Measurements from ENCODE around the gene IGSF3.

The IGSF3 gene

GRCh38 chr1:116544588-116545358, 122.8 kb downstream of the IGSF3 start:
- TF ChIP-seq CTCF (IDR thresholded peaks at IDR 0.05; ENCODE audit: extremely low read depth, missing control alignments): no peak
- peak; percentile 49 for DNase-seq (ENCODE audit: low spot score)

GRCh38 chr1:116540088-116540487, 127.4 kb downstream of the IGSF3 start:
- peak; percentile 77 for DNase-seq (ENCODE audit: low spot score)
- TF ChIP-seq CTCF (IDR thresholded peaks at IDR 0.05; ENCODE audit: extremely low read depth, missing control alignments): no peak

- peak; percentile 57 for DNase-seq (ENCODE audit: low spot score)
- TF ChIP-seq CTCF (IDR thresholded peaks at IDR 0.05; ENCODE audit: extremely low read depth, missing control alignments): no peak
Measured at GRCh38 chr1:116538544-116538943, 129.0 kb downstream of the IGSF3 start.

- no peak for TF ChIP-seq CTCF (IDR thresholded peaks at IDR 0.05; ENCODE audit: extremely low read depth, missing control alignments)
- DNase-seq (ENCODE audit: low spot score): no peak
Measured at GRCh38 chr1:116537898-116538297, 129.6 kb downstream of the IGSF3 start.

GRCh38 chr1:116537040-116537831, 130.3 kb downstream of the IGSF3 start:
- DNase-seq (ENCODE audit: low spot score): no peak
- TF ChIP-seq CTCF (IDR thresholded peaks at IDR 0.05; ENCODE audit: extremely low read depth, missing control alignments): no peak

- DNase-seq (ENCODE audit: low spot score): no peak
Measured at GRCh38 chr1:116534014-116534739, 133.4 kb downstream of the IGSF3 start.

More at GRCh38 chr1:116534014-116534739, 133.4 kb downstream of the IGSF3 start:
- TF ChIP-seq CTCF (IDR thresholded peaks at IDR 0.05; ENCODE audit: extremely low read depth, missing control alignments): no peak

All from GM20000 (cell line).